K562 (cell line): ENCODE results near the gene NEMP1. TPM values are rescaled to one million over a fixed set of nuclear protein-coding genes. Genes with fewer than 3 reads are reported as not detected.

Experiments
- ATAC-seq: fragments of 200-7000 bp; cut with Tn5 transposase; 3 replicates; pipeline ENCODE4 v1.9.1; 2020; ENCODE audit warnings: moderate library complexity
- BruUV-seq: library from RNA; stranded (reverse); fragments of 400-500 nt; replicated peaks from 2 replicates; lab custom pipeline; 2021; lab: Mats Ljungman, UMichigan
- CTCF ChIA-PET: fragments of 300-600 bp; formaldehyde crosslinking; extraction: SDS; loops from one replicate; lab custom pipeline; 2021; ENCODE audit warnings: low intra/inter-chr PET ratio; lab: Yijun Ruan, JAX
- POLR2A ChIA-PET: fragments of 300-600, 350-650 bp; sonication (Branson Sonifier 250); formaldehyde crosslinking; extraction: SDS; loops from one replicate; lab custom pipeline; 2021; ENCODE audit warnings: antibody characterized with exemption, inconsistent platforms; lab: Yijun Ruan, JAX
- DNase-seq, 4 experiments: peaks; one replicate each; pipeline versions ENCODE4 v3.0.0 to v3.0.0-alpha.2; 2011 to 2018; ENCODE audit warnings: low spot score in 3 of 4, mixed read lengths in 3 of 4; ENCODE audit errors: extremely low read depth in 1 of 4
- FAIRE-seq: peaks from 2 replicates; lab custom pipeline; 2011; peaks lifted over from hg19 to GRCh38; lab: Jason Lieb, UNC
- H2AFZ ChIP-seq: 2 replicates; pipeline ENCODE4 v1.6.0; 2011; ENCODE audit warnings: low read depth, low read length, control low read depth, inconsistent platforms
- H3K27ac ChIP-seq: fragments of 200-600 bp; 3 replicates; pipeline ENCODE4 v1.8.0; 2011; ENCODE audit warnings: low read depth, mild to moderate bottlenecking, control low read depth, inconsistent platforms, low read length, moderate library complexity, mixed read lengths; ENCODE audit errors: extremely low read depth
- H3K27me3 ChIP-seq, 2 experiments: fragments of 300-600 bp in 1 of 2; 2 replicates in 1 of 2; 3 replicates in 1 of 2; pipeline versions ENCODE4 v1.6.0 to v1.8.0; 2011; ENCODE audit warnings: inconsistent platforms in 2 of 2, low read length in 2 of 2, mild to moderate bottlenecking in 1 of 2, mixed read lengths in 1 of 2, moderate library complexity in 1 of 2; ENCODE audit not compliant: control insufficient read depth in 2 of 2, insufficient read depth in 2 of 2
- H3K36me3 ChIP-seq: fragments of 300-600 bp; 3 replicates; pipeline ENCODE4 v1.8.0; 2011; ENCODE audit warnings: mild to moderate bottlenecking, low read length, inconsistent platforms; ENCODE audit not compliant: control insufficient read depth, insufficient read depth
- H3K4me1 ChIP-seq, 2 experiments: fragments of 200-600 bp in 1 of 2; replicated peaks in 1 of 2; 2 replicates in 1 of 2; 3 replicates in 1 of 2; pipeline versions ENCODE4 v1.5.1 to v1.8.0; 2011; ENCODE audit warnings: inconsistent platforms in 2 of 2, low read length in 2 of 2, mild to moderate bottlenecking in 1 of 2, mixed read lengths in 1 of 2, moderate library complexity in 1 of 2; ENCODE audit not compliant: control insufficient read depth in 2 of 2, insufficient read depth in 2 of 2
- H3K4me2 ChIP-seq: 2 replicates; pipeline ENCODE4 v1.6.1; 2011; ENCODE audit warnings: low read length, control low read depth, inconsistent platforms, mixed read lengths; ENCODE audit not compliant: insufficient read depth
- H3K4me3 ChIP-seq: fragments of 200-600 bp; sonication (generic), shearing (Covaris generic); 2 replicates; pipeline ENCODE4 v1.5.1; 2016; ENCODE audit warnings: control low read depth, inconsistent platforms
- H3K79me2 ChIP-seq: fragments of 200-600 bp; 3 replicates; pipeline ENCODE4 v1.8.0; 2011; ENCODE audit warnings: low read length, inconsistent platforms; ENCODE audit not compliant: control insufficient read depth, insufficient read depth
- H3K9ac ChIP-seq, 2 experiments: 2 replicates each; pipeline versions ENCODE4 v1.6.0 to v1.6.1; 2011; ENCODE audit warnings: low read depth in 2 of 2, low read length in 2 of 2, control low read depth in 1 of 2, inconsistent platforms in 1 of 2, mild to moderate bottlenecking in 1 of 2, mixed read lengths in 1 of 2; ENCODE audit not compliant: insufficient read depth in 1 of 2
- H3K9me1 ChIP-seq: one replicate; pipeline ENCODE4 v1.6.0; 2011; ENCODE audit warnings: inconsistent platforms, mild to moderate bottlenecking, low read length, moderate library complexity; ENCODE audit not compliant: control insufficient read depth, insufficient read depth
- H3K9me3 ChIP-seq: replicated peaks from 2 replicates; pipeline ENCODE4 v1.5.1; 2011; ENCODE audit warnings: low read depth, low read length, inconsistent platforms; ENCODE audit not compliant: control insufficient read depth, insufficient read depth
- H4K20me1 ChIP-seq: replicated peaks from 2 replicates; pipeline ENCODE4 v1.6.1; 2011; ENCODE audit warnings: low read length, inconsistent platforms, mixed read lengths; ENCODE audit not compliant: control insufficient read depth, insufficient read depth
- ATF4 ChIP-seq: fragments of 450-650 bp; formaldehyde crosslinking; IDR thresholded peaks from 2 replicates; pipeline ENCODE4 v1.4.0; 2022; ENCODE audit warnings: mild to moderate bottlenecking, moderate library complexity
- CC2D1A ChIP-seq: fragments of 450-650 bp; IDR thresholded peaks from 2 replicates; pipeline ENCODE4 v1.6.1; 2017; ENCODE audit warnings: mild to moderate bottlenecking
- MTA1 ChIP-seq: fragments of 450-650 bp; IDR thresholded peaks from 2 replicates; pipeline ENCODE4 v1.6.1; 2017; ENCODE audit warnings: borderline replicate concordance
- RAD21 ChIP-seq, 2 experiments: fragments of 250-450 bp in 1 of 2; fragments of 450-650 bp in 1 of 2; sonication (Bioruptor Pico) in 1 of 2; formaldehyde crosslinking in 1 of 2; IDR thresholded peaks in 1 of 2; conservative IDR thresholded peaks in 1 of 2; 2 replicates each; pipeline versions ENCODE4 v1.4.0 to v1.8.0; 2020 to 2022; ENCODE audit warnings: mild to moderate bottlenecking in 2 of 2, moderate library complexity in 1 of 2
- RCOR1 ChIP-seq, 2 experiments: IDR thresholded peaks; 2 replicates each; pipeline ENCODE4 v1.6.1; 2012; ENCODE audit warnings: low read depth in 2 of 2, low read length in 2 of 2, borderline replicate concordance in 1 of 2, improper control_type of control experiment in 1 of 2
- WGBS: fragments of 100-300 bp; shearing (Covaris generic); methylation state at CpG from one replicate; pipeline ENCODE4 v1.1.6; 2016; ENCODE audit warnings: low coverage, mixed read lengths; ENCODE audit not compliant: insufficient coverage; ENCODE audit errors: missing lambda C conversion rate; 5-methylcytosine and 5-hydroxymethylcytosine counted together
- in situ Hi-C: fragments of 300-500 bp; cut with MboI; formaldehyde crosslinking; loops from 4 replicates; pipeline ENCODE4 v1.15.0; 2018; ENCODE audit warnings: inconsistent platforms, mixed read lengths
- intact Hi-C: fragments of 100-400 bp; cut with micrococcal nuclease; formaldehyde crosslinking; loops from 2 replicates; pipeline ENCODE4 v1.14.2; 2022
- polyA plus RNA-seq, 8 experiments: library from polyadenylated mRNA; depleted of rRNA in 4 of 8; stranded (reverse) in 5 of 8; unstranded in 3 of 8; fragments of >200 nt; fragmentation: Nextera tagmentation in 2 of 8; fragmentation: Illumina TruSeq in 1 of 8; extraction: Ambion mirVana in 2 of 8; extraction: Trizol in 1 of 8; gene quantifications; 2 replicates each; pipeline versions ENCODE4 v1.2.1 to v1.2.3, GENCODE V29; 2011 to 2014; ENCODE audit warnings: inconsistent platforms in 1 of 8, missing spikeins in 1 of 8
- total RNA-seq, 7 experiments: library from RNA; depleted of rRNA in 6 of 7; stranded (reverse); fragments of >200 nt in 6 of 7; fragmentation: Illumina TruSeq in 2 of 7; extraction: Trizol in 2 of 7; gene quantifications; 2 replicates each; pipeline versions ENCODE4 v1.2.1 to v1.2.3, GENCODE V29; 2011 to 2021; ENCODE audit warnings: low replicate concordance in 1 of 7

NEMP1 gene
- total and polyA plus RNA-seq, 9 of the 15 experiments (the other 6 are each of a cell fraction or from before 2014, with no cell fraction given): 9.5 to 82.2 (median 41.2) TPM

GRCh38 chr12:57090490-57090889 lies 11.9 kb upstream of the NEMP1 start:
- ATAC-seq: no peak
- peak overlapping the region; percentile 76 for H3K4me2 ChIP-seq
- 18% methylated on average over 6 of the region's 6 CpGs for WGBS
- FAIRE-seq: peak; percentile 37
- H3K4me3 ChIP-seq: peak overlapping the region; percentile 37; the same call in 1 of the 2 replicates
- peaks cover 46% of the 10 kb centered on the region for H3K36me3 ChIP-seq
- no peaks in the 10 kb centered on the region for H3K9me3 ChIP-seq
- ChIA-PET CTCF (interaction anchor here (0.9 kb wide), 1 partner anchor 21 kb away, joined by 4 read pairs; no protein-coding TSS in a partner anchor), POLR2A (interaction anchor here (1.3 to 6.0 kb wide), 4 partner anchors 10 to 21 kb away, joined by 3 to 44 read pairs (median 6); partner anchors contain the start of gene NEMP1)
- no peaks in the 10 kb centered on the region; a peak in 1 of 5 replicates for H3K27me3 ChIP-seq
- peak overlapping the region; percentile 52 to 80; a peak in 2 of 4 replicates for H3K9ac ChIP-seq
- peaks cover 42% of the 10 kb centered on the region for H3K79me2 ChIP-seq
- no TSS peak for BruUV-seq
- H3K4me1 ChIP-seq: peaks cover 38 to 71% of the 10 kb centered on the region in 2 experiments
- in situ Hi-C loops: no loop called here
- H2AFZ ChIP-seq: no peak overlapping the region
- peak in 2 of 4 experiments; percentile 9 to 18 for DNase-seq
- H4K20me1 ChIP-seq: peaks cover 5% of the 10 kb centered on the region
- H3K9me1 ChIP-seq: no peaks in the 10 kb centered on the region
- TF ChIP-seq CC2D1A (0 out of 2 replicates have a peak, but pooled peaks have one; percentile 7), ATF4 (CRISPR knock-in tag) (no peak), MTA1 (no peak), RAD21 (CRISPR knock-in tag; conservative IDR thresholded peaks at IDR 0.05 in 1 of 2, IDR thresholded peaks at IDR 0.05 in 1 of 2) (no peak), RCOR1 (IDR thresholded peaks at IDR 0.05; ENCODE audit: borderline replicate concordance in 1 of 2, low read depth in 2 of 2, low read length in 2 of 2) (0 out of 4 replicates have a peak, but pooled peaks of 1 of the 2 experiments have one; percentile 7)
- TF ChIP-seq, all 486 proteins: peak for 2
- H3K27ac ChIP-seq: no peak overlapping the region
- intact Hi-C loops: no loop called here
